Endothelial cell of hepatic sinusoid (primary cell): ENCODE data around the gene DENND2D.

Experiments
- in situ Hi-C: cut with HindIII; loops from 2 replicates; pipeline ENCODE4 v1.10.0; 2017; ENCODE audit warnings: low sequenced_read_pairs

Gene DENND2D

DNA sequence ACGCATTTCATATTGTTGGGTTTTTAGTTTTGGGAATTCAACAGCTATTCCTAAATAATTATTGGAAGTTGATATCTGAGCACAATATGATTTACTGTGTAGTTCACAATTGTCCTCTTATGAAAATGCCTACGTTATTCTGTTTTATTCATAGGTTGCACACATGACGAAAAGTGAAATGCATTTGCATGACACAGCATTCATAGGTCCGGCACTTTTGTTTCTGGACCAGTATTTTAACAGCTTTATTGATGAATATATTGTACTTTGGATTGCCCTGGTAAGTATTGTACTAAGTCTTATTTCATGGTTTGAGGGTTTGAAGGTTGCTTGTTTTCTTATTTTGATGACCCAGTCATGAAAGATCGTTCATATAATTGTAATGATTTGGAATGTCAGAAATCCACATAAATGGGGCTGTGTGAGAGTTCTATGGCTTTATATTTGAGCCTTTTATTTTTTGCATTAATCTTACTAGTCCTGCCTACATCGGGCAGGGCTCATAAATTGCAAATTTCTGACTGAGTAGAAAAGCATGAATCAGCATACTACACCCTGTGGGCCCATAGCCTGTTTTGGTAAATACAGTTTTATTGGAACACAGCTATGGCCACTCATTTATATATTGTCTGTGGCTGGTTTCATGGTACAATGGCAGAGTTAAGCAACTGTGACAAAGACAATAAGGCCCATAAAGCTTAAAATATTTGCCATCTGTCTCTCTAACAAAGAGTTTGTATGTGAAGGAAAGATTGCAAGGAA is 17.0 kb downstream of the DENND2D start:
- in situ Hi-C loops, result no loop called here

DNA sequence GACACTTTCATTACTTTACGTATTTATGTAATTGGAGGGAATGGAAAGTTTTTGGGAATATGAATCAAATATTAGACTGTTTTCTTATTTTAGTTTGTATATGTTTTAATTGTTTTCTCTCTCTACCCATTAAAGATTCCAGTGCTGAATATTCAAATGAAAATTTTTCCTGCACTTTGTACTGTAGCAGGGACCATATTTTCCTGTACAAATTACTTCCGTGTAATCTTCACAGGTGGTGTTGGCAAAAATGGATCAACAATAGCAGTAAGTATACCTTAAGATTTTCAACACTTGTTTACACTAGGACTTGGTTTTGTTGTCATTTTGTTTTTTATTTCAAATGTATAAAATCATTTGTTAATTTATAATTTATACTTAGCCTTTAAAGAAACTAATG is 18.4 kb downstream of the DENND2D start:
- in situ Hi-C loops, result no loop called here

DNA sequence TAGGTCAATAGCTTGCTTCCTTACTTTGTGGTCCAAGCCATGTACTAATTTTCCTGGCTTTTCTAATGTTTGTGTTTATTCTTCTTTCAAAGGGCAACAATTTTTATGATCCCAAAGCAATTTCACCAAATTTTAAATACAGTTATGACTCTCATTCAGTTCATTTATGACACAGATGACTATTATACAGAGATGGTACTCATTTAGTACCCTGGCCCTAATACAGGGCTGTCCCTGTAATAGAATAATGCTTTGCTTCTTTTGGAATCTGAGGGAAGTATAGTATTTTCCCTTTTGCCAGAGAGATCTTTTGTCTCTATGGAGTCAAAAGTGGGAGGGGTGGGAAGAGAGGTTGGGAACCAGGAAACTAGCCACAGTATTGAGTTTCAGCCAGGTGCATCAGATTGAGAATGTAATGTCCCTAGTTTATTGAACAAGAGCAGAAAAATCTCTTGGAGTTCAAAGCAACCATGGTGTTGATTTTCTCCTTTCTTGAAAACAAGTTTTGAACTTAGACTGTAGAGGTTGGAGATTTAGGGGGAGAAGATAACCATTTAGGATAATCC is 20.4 kb downstream of the DENND2D start:
- in situ Hi-C loops, result no loop called here

GRCh38 chr1:111176678-111177077 is 23.8 kb downstream of the DENND2D start:
- in situ Hi-C loops, result no loop called here

DNA sequence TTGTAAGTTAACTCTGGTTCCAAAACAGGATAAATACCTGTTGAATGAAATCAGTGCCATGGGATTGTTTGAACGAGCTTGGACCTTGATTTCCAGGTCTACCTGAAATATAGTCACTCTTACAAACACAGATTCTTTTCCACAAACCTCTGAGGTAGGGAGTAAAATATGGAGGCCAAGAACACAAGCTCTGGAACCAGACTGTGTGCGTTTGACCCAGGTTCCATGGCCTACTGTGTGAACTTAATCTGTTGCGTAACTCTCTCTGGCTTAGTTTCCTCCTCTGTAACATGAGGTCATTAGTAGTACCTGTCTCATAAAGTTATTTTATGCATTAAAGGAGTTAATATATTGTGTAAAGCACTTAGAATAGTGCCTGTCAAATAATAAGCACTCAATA is 25.1 kb downstream of the DENND2D start:
- in situ Hi-C loops, result no loop called here

DNA sequence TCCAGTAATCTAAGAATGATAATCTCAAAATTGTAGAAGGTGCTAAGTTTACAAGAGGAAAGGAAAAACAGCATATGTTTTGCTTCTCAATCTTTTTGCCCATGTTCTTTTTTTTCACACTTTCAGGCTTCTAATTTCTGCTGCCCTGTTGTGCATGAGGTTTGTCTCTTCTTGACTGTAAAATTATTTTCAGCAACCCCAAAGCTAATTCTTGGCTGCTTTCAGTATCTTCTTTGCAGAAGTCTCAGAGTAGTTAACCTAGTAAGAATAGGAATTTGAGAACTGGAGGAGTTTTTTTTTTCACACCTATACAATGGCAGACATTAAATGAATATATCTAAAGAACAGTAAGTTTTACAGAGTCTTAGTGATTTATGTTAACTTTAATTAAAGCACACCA is 26.4 kb downstream of the DENND2D start:
- in situ Hi-C loops, result no loop called here

DNA sequence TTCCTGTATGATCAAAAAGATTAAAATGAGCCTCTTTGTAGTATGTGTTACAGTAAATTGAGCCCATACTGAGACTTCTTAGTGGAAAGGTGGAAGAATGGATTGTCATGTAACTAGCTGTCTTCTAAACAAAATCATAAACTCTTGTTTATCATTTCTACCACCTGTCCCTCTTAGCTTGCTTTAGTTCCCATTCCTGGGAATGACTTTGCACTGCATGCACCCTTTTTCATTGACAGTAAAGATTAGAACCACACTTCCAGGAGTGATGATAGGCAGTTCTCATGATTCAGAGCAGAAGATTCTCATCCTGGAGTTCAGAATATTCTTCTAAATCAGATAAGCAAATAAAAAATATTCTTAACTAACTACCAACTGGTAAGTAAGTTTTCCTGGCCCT is 28.0 kb downstream of the DENND2D start:
- in situ Hi-C loops, result no loop called here

DNA sequence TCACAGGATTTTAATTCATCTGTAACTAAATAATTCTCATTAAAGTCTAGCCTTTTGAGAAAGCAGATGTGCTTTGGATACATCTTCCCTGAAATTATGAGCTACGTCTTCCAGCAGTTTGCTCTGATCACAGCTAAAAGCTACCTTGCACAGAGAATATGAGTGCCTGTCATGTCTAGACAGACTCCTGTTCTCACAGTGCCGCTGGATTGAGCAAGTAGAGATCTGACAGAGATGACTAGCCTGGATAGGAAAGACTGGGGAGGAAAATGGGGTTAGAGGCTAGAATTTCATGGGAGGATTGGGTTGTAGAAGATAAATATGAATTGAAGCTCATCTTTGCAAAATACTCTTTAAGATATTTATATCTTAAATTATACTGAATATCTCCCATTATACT is 36.3 kb downstream of the DENND2D start:
- in situ Hi-C loops, result no loop called here

- in situ Hi-C loops, result no loop called here
Observed at GRCh38 chr1:111163363-111163762, 37.1 kb downstream of the DENND2D start.

GRCh38 chr1:111162488-111162880 is 38.0 kb downstream of the DENND2D start:
- in situ Hi-C loops, result no loop called here

DNA sequence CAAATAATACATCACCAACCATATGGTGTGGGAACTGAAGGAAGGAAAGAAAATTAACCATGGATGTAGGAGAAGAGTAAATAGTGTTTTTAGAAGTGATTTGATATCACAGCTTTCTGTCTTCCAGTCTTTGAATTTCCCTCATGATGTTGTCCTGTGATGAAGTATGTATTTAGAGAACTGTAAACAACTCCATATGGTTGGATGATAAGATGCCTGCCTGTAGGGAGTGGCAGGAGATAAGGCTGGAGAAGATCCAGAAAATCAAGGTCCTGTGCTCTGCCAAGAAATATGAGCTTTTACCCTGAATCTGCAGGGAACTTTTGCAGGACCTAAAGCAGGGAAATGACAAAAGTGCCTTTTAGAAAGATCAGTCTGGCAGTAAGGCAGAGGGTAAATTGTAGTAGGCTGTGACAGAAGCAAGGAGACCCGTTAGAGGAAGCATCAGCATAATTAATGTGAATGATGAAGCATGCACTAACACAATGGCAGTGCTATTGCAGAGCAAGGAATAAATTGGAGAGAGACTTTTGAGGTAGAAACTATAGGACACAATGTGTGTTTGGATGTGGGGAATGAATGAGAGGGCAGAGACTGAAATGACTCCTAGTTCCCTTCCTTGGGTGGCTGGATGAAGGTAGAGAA is 38.5 kb downstream of the DENND2D start:
- in situ Hi-C loops, result no loop called here

DNA sequence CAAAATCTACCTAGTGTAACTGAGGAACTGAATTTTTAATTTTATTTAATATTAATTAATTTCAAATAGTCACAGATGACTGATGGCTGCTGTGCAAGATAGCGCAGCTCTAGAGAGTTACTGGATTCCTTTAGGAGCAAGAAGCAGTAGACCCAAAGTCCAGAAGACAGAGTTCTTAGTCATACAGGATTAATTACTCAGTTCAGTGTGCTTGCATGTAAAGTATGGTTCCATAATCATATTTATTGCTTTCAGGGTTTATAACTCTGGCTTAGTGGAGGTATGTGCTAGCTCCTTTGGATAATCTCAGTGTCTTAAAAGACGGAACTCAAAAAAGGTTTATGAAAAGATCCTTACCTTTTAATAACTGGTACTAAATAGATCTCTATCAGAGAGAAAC is 43.0 kb downstream of the DENND2D start:
- in situ Hi-C loops, result no loop called here

DNA sequence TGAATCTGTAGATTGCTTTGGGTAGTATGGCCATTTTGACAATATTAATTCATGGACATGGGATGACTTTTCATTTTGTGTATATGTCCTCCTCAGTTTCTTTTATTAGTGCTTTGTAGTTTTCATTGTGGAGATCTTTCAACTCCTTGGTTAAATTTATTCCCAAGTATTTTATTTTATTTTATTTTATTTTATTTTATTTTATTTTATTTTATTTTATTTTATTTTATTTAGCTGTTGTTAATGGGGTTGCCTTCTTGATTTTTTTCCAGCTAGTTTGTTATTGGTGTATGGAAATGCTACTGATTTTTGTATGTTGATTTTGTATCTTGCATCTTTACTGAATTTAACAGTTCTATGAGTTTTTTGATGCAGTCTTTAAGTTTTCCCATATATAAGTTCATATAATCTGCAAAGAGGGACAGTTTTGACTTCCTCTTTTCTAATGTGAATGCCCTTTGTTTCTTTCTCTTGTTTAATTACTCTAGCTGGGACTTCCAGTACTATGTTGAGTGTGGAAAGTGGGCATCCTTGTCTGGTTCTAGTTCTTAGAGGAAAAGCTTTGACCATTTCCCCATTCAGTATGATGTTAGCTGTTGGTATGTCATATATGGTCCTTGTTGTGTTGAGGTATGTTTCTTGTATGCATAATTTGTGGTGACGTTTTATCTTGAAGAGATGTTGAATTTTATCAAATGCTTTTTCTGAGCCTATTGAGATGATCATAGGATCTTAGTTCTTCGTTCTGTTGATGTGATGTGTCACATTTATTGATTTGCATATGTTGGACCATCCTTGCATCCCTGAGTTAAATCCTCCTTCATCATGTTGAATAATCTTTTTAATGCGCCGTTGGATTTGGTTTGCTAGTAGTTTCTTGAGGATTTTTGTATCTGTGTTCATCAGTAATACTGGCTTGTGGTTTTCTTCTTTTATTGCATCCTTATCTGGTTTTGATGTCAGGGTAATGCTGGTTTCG is 46.1 kb downstream of the DENND2D start:
- in situ Hi-C loops, result no loop called here

DNA sequence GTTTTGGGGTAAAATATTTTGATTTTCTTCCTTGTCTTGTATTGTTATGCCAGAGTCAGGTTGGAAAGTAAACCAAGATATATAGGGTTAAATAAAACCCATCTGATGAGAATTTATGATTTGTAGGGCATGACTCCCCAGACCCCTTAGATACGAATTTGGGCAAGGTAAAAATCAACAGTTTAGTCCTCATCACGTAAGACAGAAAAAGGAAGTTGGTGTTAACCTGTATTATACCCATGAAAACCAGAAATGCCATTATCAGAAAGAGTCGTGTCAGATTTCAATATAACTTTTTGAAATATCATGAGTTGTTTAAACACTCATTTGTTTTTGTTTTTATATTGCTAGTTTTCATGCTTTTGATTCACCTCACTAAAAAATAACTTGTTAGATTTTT is 48.6 kb downstream of the DENND2D start:
- in situ Hi-C loops, result no loop called here

DNA sequence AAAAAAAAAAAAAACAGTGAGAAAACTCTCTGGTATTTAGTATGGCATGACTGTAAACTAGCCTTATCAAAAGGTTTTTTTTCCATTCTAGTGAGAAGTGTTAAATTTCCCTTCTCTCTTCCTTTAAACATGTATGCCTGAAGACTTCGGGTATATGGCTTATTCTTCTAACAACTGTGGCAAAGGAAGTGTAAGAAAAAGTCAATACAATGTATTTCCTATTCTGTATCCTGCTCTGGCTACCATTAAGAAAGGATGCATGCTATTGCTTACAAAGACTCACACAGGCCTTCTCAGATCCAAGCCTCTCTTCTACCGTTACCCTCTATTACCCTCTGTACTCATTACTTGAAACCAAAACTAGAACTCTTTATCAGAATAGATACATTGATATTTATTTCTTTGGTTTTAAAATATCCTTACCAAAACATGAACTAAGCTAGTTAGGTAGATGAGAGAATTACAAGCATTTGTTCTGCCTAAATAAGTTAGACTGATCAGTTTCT is 52.0 kb downstream of the DENND2D start:
- in situ Hi-C loops, result no loop called here

DNA sequence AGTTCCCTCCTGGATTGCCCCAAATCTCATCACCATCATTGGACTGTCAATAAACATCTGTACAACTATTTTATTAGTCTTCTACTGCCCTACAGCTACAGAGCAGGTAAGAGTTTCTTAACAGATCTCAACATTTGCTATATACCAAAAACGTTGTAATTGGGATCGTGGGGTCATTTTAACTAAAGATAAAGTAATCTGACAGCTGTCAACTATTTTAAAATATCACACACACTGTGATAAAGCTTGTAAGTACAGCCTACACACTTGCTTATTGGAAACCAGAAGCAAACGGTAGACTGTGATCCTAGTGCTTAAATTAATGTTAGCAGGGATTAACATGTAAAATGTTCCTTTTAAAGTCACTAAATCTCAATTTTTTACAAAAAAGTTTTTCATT is 52.5 kb downstream of the DENND2D start:
- in situ Hi-C loops, result no loop called here

GRCh38 chr1:111145963-111146768 is 54.3 kb downstream of the DENND2D start:
- in situ Hi-C loops, result no loop called here

- in situ Hi-C loops, result no loop called here
Observed at GRCh38 chr1:111145542-111145941, 54.9 kb downstream of the DENND2D start.

DNA sequence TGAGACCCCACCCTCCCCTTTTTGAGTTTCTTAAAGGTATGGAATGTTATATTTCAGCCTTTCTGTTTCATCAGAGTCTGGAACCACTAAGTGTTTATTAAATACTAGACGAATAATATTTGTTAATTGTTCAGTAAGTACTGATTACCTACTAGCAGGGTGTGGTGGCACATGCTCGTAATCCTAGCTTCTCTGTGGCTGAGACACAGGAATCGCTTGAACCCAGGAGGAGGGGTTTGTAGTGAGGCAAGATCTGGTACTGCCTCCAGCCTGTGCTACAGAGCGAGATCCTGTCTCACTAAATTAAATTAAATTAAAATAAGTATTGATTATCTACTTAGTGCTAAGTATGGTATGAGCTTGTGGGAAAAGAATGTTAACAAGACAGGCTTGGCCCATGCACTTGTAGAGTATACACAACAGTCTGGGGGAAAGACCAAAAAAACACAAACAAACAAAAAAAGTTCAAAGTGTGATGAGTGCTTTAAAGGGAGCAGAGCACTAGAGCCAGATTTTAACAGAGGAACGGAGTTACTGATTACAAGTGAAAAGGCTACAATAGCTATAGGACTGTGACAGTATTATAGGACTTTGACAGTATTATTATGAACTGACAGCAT is 58.0 kb downstream of the DENND2D start:
- in situ Hi-C loops, result no loop called here
